AML-193 (cell line): ENCODE results near the gene ADGRF5.

Experiments
- DNase-seq, 2 experiments: peaks; one replicate each; lab custom pipeline; 2025; lab: John Stamatoyannopoulos, UW

ADGRF5 gene, protein sequence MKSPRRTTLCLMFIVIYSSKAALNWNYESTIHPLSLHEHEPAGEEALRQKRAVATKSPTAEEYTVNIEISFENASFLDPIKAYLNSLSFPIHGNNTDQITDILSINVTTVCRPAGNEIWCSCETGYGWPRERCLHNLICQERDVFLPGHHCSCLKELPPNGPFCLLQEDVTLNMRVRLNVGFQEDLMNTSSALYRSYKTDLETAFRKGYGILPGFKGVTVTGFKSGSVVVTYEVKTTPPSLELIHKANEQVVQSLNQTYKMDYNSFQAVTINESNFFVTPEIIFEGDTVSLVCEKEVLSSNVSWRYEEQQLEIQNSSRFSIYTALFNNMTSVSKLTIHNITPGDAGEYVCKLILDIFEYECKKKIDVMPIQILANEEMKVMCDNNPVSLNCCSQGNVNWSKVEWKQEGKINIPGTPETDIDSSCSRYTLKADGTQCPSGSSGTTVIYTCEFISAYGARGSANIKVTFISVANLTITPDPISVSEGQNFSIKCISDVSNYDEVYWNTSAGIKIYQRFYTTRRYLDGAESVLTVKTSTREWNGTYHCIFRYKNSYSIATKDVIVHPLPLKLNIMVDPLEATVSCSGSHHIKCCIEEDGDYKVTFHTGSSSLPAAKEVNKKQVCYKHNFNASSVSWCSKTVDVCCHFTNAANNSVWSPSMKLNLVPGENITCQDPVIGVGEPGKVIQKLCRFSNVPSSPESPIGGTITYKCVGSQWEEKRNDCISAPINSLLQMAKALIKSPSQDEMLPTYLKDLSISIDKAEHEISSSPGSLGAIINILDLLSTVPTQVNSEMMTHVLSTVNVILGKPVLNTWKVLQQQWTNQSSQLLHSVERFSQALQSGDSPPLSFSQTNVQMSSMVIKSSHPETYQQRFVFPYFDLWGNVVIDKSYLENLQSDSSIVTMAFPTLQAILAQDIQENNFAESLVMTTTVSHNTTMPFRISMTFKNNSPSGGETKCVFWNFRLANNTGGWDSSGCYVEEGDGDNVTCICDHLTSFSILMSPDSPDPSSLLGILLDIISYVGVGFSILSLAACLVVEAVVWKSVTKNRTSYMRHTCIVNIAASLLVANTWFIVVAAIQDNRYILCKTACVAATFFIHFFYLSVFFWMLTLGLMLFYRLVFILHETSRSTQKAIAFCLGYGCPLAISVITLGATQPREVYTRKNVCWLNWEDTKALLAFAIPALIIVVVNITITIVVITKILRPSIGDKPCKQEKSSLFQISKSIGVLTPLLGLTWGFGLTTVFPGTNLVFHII (N-terminal part only)

DNA sequence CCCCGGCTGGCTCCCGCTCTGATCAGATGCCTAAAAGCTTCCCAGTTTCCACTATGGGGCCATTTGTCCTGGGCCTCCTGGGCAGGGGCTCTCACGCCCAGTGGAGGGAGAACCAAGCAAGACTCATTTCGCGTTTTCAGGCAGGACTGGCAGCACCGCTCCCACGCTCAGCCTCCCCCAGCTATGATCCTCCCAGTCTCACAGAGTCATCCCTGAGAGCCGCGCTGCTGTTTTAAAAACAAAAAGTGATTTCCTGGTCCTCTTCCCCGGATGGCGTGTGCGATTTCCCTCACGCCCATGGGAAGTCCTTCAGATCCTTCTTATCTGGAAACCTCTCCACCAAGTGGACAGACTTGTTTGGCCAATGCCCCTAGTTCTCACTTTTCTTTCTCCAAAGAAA, at the start of gene ADGRF5:
ADGRF5 (minus strand) TSS at position 208 of the 400 bp plus-strand sequence. CDS start 15,176 bp downstream, outside the sequence.
- no peak for DNase-seq

DNA sequence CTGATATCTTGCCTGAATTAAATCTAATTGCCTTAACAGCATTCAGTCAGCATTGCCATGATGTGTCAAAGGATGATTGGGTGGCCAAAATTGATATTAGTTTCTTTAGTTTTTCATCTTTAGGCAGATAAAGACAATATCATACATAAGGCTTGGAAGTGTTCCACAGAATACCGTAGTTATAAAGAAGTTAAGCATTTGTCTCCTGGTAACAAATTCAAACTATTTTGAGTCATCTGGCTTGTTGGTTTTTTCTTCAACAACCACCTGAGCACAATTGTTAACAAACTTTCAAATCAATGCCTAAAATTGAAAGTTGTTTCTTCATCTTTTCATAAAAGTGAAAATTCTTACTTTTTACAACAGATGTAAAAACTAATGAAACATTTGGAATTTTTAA, 47.5 kb upstream of the ADGRF5 start:
- DNase-seq, result no peak

DNA sequence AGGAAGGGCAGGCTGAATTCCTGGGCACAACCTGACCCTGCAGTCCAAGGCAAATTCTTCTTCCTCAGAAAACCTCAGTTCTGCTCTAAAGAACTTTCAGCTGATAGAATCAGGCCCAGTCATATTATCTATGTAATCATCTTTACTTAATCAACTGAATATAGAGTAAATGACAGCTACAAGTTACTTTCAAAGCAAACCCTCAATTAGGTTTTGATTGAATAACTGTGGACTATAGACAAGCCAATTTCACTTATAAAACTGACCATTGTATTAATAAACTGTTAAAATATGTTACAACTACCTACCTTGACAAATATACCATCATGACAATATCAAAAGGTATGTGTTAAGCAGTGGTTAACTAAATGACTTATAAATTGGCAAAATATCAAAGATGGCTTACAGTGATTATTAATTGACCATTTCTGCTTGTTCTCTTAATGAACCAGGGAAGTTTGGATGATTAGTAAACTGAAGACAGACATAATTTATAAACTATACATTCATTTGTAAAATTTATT, 46.1 kb upstream of the ADGRF5 start:
- DNase-seq, result no peak

DNA sequence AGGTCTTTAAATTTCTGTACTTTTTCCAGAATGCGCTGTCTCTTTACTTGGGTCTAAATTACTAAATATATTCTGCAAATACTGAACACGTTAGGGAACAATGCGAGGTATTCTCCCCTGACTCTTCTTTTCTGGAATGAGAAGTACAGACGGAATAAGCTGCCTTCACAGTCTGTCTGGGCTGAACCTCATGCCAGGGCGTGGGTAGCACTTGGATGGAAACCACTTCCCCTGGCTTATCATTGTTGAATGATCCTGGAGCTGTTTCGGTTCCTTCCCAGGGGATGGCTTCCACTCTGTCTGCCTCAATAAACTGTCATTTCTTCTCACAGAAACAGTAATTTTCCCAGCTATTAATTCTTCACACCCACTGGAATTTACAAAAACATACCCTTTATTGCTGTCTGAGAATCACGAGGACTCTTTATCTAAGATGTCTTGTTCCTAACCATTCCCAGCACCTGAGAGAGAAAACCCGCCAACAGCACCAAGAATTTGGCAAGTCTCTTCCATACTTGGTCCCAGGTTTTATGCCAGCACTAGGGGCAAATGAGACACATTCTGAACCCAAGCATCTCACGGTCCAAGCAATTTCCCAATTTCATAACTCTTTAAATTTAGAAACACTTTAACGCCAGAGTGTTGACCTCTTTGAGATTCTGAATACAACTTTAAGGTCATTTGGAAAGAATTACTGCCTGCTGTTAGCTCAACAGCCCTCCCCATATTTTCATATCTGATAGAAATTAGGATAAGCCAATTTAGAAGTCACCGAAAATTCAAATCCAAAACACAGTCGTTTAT, 43.2 kb upstream of the ADGRF5 start:
- no peak for DNase-seq

DNA sequence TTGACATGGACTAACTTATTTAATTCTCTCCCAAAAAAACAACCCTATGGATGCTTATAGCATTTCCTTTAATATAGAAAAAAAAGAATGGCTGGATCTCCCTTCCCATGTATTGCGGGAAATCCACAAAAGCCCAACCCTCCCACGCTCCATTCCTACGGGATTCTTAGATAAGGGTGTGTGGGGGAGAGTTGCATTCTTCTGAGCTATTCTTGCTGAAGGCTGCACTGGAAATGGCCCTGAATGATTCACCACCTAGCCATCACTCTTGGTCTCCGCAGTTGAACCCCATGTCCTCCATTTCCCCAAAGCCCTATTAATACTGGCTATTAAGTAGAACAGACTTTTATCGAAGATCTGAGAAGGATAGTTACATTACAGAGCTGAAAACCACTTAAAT, 41.9 kb upstream of the ADGRF5 start:
- no peak for DNase-seq

DNA sequence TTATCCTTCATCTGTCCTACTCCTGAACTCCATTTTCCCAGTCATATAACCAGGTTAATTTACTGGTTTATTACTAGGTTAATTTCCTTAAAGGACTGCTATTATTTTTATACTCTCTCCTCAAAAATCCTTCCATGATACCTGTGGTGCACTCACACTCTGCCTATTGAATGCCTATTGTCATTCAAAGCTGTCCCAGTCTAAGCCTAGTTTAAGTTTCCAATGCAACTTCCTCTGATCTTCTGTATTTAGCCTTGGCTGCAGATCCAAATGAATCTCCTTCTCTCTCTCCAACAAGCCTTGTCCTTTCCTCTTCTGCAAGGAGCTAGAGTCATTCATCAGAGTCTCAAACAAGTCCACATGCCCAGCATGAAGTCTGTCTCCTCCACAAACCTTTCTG, 41.3 kb upstream of the ADGRF5 start:
- DNase-seq, result no peak

DNA sequence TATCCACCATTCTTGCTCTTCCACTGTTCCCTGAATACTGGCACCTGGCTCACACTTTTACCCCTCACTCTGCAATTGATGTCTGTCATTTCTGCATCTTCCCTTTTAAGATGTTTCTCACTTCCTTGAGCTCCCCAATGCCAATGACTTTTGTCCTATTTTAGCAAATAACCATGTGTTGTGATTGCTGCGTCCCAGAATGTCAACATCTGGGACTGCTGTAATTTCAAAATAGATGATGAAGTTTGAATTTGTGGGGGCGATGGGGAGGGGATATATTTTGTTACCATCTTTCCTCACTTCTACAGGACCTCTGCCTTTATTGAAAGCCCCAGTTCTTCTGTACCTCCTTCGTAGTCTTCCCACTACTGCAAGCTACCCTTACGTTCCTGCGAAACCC, 40.0 kb upstream of the ADGRF5 start:
- DNase-seq, result no peak

DNA sequence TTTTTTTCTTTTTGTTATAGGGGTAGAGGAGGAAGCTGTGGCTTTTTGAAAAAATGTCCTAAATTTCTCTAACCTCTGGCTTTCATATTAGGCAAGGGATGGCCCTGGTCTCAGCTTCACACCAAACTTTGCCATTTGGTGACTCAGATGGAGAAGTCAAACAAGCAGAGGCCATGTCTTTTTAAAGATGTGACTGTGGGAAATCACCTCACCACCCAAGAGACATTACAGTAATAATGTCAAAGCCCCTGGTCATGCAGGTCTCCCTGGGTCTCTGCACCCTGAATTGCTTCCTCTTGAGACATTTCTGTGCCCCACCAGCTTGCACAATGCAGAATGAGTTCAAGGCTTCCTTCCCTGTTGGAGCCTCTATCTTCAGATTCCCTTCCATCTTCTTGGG, 39.5 kb upstream of the ADGRF5 start:
- peak in 1 of 2 experiments; percentile 15 for DNase-seq

DNA sequence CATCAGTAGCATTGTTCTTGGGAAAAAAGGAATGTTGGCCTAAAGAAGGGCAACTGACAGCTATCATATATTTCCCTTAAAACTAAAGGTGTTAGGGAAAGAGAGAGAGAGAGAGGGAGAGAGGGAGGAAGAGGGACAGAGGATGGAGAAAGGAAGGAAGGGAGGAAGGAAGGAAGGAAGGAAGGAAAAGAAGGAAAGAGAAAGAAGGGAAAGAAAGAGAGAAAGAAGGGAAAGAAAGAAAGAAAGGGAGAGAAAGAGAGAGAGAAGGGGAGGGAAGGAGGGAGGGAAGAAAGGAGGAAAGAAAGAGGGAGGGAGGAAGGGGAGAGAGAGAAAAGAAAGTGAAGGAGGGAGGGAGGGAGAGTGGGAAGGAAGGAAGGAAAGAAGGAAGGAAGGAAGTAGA, 37.7 kb upstream of the ADGRF5 start:
- DNase-seq, result no peak

DNA sequence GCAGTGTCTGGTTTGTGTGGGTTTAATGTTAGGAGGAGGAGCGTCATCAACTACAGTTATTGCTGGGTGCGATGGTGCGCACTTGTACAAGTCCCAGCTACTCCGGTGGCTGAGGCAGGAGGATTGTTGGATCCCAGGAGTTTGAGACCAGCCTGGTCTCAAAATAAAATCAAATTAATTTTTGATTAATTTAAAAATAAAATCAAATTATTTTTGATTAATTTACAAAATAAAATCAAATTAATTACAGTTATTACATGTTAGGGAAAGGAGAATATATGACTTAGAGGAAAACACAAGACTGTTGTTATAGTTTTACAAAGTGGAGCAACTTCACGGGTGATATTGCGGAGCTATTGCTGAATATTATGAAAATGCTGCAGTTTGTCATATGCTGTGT, 34.7 kb upstream of the ADGRF5 start:
- no peak for DNase-seq

DNA sequence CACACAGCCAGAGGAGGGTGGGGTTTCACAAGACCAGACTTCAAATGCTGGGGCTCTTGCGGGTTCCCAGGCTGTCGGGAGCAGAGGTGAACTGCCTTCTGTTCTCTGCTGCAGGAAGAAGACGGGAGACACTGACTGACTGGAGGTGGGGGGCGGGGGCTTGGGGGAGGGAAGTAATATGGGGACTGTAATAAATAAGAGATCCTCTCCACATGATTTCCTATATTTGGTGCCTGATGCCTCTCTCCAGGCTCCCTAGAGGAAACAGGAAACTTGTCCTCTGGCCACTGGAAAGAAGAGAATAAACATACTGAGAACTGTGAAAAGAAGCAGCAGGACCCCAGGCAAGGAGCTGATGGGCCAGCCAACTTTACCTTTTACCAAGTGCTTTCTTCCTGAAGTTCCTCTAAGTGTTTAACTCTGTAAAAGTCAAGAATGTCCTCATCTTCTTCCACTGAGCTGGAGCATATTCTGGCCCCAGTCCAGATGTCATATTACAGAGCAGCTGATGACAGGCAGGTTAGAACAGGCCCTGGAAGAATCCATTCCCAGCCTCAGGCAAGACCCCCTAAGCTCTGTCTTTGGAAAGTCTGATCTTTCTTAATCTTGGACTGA, 33.2 kb upstream of the ADGRF5 start:
- no peak for DNase-seq

DNA sequence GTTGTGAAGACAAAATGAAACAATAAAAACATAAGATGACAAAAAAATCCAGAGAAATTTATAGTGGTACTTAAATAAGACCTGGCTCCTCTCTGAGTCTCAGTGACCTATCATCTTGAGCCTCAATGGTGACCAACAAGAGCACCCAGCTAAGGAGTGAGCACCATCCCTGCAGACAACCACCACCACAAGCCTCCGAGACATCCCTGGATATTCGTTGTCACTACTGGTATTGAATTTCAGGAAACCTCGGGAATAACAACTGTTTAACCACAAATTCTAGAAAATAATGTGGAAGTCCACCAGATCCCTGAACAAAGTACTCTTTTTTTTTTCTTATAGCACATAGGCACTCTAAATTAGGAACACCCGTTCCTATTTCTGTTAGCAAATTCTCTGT, 32.2 kb upstream of the ADGRF5 start:
- no peak for DNase-seq

DNA sequence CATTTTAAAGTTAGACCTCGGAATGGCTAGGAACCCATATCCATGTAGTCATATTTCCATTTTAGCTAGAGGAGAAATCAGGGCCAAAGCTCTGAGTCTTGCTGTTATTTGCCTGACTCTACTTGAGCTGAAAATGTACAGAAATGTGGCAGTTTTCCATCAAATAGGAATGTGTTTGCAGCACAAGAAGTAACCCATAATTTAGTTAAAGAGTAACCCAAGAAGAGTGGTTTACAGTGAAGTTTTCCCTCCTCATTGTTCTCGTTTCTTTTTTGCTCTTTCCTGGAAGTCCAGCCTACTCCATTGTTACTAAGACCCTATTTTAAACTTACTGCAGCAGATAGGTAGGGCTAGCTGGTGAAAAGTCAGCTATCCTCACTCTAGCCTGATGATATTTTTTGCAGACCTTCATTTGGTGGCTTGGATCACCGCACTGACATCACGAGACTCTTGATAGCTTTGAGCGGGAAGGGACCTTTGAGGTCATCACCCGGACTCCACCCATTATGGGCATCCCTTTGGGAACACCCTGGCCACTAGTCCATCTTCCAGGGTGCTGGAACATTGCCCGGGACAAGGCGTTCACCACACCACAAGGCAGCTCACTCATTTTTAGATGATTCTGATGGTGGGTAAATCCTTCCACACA, 28.0 kb upstream of the ADGRF5 start:
- no peak for DNase-seq

DNA sequence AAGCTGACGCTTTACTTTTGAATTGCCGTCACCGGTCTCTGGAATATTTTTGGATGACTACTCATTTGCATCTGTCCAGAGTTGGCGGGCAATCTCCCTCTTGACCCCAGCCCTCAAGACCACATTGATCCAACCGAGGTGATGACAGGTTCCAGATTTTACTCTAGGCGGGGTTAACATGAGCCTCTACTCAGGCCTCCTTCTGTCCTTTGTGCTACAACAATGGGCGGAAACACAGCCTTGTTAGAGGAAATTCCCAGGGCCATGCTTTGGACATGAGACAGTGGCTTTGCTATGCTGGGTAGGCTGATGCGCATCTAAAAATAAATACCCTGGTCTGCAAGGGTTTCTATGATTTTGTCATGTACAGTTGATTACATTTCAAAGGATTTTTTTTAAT, 27.0 kb upstream of the ADGRF5 start:
- no peak for DNase-seq

DNA sequence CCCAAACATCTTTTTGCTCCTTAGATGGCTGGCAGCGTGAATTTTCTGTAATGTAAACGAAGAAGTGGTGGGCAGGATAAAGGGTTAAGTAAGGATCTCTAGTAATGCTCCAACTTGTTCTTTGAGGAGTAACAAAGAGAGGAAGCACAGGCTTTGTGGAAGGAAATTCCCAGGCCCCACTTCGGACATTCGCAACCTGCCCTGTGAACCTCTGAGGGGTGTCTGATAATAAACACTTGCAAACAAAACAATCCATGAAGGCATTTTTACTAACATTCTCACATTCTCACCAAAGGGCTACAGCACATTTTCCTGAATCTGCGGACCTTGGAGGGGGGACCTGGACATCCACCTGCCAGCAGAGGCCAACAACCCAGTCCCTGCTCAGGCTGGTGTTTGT, 25.8 kb upstream of the ADGRF5 start:
- DNase-seq, result no peak

DNA sequence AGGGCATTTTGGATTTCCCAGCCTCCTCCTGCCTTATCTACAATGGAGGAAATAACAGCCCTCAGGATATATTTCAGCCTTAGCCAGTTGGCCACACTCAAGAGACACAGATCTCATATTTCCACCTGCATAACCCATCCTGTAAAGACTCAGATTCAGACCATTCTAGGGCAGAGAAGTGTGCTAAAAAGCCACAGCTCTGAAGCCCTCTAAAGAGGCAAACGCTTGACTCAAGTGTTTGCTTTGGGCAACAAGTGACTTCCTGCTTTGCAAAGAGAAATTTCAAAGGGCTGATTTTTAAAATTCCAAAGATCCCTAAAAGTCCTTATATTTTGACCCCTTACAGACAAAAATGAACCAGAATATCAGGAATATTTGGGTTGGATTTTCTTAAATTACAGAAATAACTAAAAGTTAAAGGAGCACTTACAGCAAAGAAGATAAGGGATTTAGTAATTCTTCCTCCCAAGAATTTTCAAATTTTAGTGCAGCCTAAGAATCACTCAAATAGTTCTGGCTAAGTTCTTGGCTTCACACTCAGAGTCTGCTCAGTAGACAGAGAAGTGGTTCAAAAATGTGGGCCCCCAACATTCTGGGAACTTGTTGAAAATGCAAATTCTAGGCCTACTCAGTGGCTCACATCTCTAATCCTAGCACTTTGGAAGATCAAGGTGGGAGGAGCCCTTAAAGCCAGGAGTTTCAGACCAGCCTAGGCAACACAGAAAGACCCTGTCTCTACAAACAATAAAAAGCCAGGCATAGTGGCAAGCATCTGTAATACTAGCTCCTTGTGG, 18.9 kb upstream of the ADGRF5 start:
- no peak for DNase-seq

DNA sequence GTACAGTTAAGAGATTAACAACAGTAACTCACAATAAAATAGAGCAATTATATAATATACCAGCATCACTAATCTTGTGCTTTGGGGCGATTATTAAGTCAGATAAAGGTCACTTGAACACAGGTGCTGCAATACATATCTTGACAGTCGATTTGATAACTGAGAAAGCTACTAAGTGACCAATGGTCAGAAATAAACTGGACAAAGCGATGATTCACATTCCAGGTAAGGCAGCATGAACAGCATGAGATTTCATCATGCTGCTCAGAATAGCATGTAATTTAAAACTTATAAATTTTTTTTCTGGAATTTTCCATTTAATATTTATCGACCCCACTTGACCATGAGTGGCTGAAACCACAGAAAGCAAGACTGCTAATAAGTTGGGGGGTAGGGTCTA, 15.9 kb upstream of the ADGRF5 start:
- DNase-seq, result no peak

DNA sequence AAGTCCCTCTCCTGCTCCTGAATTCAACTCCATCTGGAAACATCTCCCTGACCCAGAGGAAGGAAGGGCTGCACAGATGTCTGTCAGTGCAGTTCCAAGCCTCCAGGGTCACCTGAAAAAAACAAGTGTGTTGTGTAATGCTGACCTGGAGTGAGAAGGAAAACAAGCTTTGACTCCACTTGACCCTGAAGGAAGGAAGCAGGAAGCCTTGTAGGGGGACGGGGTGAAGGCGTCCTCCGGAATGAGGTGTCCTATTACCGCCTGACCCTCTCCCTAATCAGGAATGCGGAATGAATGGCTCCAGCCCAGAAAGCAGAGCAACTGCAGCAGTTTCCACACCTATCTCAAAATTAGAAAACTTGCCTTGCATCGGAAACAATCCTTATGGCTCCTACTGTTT, 13.9 kb upstream of the ADGRF5 start:
- DNase-seq, result no peak

DNA sequence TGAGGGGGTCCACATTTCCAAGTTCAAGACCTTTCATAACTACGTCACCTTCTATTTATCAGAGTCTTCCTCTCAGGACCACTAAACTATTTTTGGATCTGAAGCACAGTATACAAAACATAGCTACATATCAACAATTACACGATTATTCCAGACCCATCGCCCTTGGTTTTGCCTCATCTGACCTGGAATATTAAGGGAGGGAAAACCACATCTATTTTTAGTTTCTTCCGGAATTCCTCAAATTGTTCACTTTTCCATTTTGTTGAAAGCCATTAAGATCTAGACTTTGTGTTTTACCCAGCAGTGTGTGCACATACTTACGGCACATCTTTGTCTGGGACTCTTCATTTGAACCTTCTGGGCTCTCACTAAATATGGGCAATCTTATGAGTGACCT, 12.0 kb upstream of the ADGRF5 start:
- DNase-seq, result no peak
